GM19025 (cell line): ENCODE measurements around the gene TOR4A.
"Not testable (repeated sequence)": the region's sequence is repeated elsewhere in the genome, so short reads cannot be mapped to it uniquely, and the experiment has no call there.

Source experiments
- ATAC-seq: cut with Tn5 transposase; IDR thresholded peaks from one replicate; pipeline ENCODE4 v1.9.1; 2021; ENCODE audit warnings: mild to moderate bottlenecking, low read depth, moderate library complexity; ENCODE audit not compliant: unreplicated experiment

Gene TOR4A

GRCh38 chr9:137315581-137316011 is 38.1 kb downstream of the TOR4A start:
- no peak for ATAC-seq

- ATAC-seq: no peak
Observed at GRCh38 chr9:137316012-137316981, 38.8 kb downstream of the TOR4A start.

GRCh38 chr9:137317021-137317717 is 39.6 kb downstream of the TOR4A start:
- no peak for ATAC-seq

GRCh38 chr9:137317718-137318511 is 40.4 kb downstream of the TOR4A start:
- ATAC-seq: no peak

GRCh38 chr9:137318602-137319001 is 41.1 kb downstream of the TOR4A start:
- ATAC-seq: no peak

- no peak for ATAC-seq
Observed at GRCh38 chr9:137319011-137319738, 41.6 kb downstream of the TOR4A start.

GRCh38 chr9:137319739-137320551 is 42.4 kb downstream of the TOR4A start:
- ATAC-seq: no peak

- ATAC-seq: no peak
Observed at GRCh38 chr9:137320555-137321384, 43.2 kb downstream of the TOR4A start.

- no peak for ATAC-seq
Observed at GRCh38 chr9:137321726-137322361, 44.3 kb downstream of the TOR4A start.

- ATAC-seq: no peak
Observed at GRCh38 chr9:137323531-137324331, 46.2 kb downstream of the TOR4A start.

GRCh38 chr9:137325124-137325523 is 47.6 kb downstream of the TOR4A start:
- no peak for ATAC-seq

GRCh38 chr9:137325799-137326198 is 48.3 kb downstream of the TOR4A start:
- ATAC-seq: no peak

- ATAC-seq: no peak
Observed at GRCh38 chr9:137326445-137327065, 49.0 kb downstream of the TOR4A start.

GRCh38 chr9:137327641-137328550 is 50.4 kb downstream of the TOR4A start:
- ATAC-seq: not testable (repeated sequence)

GRCh38 chr9:137329590-137329989 is 52.1 kb downstream of the TOR4A start:
- not testable (repeated sequence) for ATAC-seq

- no peak for ATAC-seq
Observed at GRCh38 chr9:137330689-137331088, 53.2 kb downstream of the TOR4A start.
